ENCODE results near the gene CCNY.

CCNY gene

GRCh38 chr10:35598379-35598778 is 262.1 kb downstream of the CCNY start:
- DNase-seq, result no peak

- DNase-seq, result no peak
These were observed 263.9 kb downstream of the CCNY start for GRCh38 chr10:35600193-35600592.

- no peak for DNase-seq
These were observed 268.9 kb downstream of the CCNY start, which contains the start of gene GJD4 for GRCh38 chr10:35605191-35605590. GJD4 (plus strand) TSS chr10:35605341; CDS start chr10:35605568, 227 bp downstream.

GRCh38 chr10:35606430-35606829 is 270.1 kb downstream of the CCNY start:
- DNase-seq, result no peak

GRCh38 chr10:35607475-35608327 is 271.4 kb downstream of the CCNY start:
- no peak for DNase-seq

GRCh38 chr10:35608328-35608672 is 272.0 kb downstream of the CCNY start:
- DNase-seq, result no peak

- DNase-seq, result no peak
These were observed 275.4 kb downstream of the CCNY start for GRCh38 chr10:35611750-35612149.

- no peak for DNase-seq
These were observed 276.2 kb downstream of the CCNY start for GRCh38 chr10:35612385-35613106.

GRCh38 chr10:35613107-35613440 is 276.8 kb downstream of the CCNY start:
- DNase-seq, result no peak

GRCh38 chr10:35613597-35614226 is 277.4 kb downstream of the CCNY start:
- no peak for DNase-seq

GRCh38 chr10:35614312-35614711 is 278.0 kb downstream of the CCNY start:
- DNase-seq, result no peak
